ENCODE data around the gene SPRR2D.

SPRR2D gene

GRCh38 chr1:153001382-153001781 lies 39.5 kb downstream of the SPRR2D start, which contains the start of gene SPRR3:
Gene SPRR3 (plus strand): TSS chr1:153001749. CDS start chr1:153003021, 1,272 bp downstream.
- no peak for DNase-seq (ENCODE audit: low spot score)
- no peak for TF ChIP-seq CTCF (IDR thresholded peaks at IDR 0.05; ENCODE audit: borderline replicate concordance, control extremely low read depth, extremely low read depth, insufficient read depth, missing control alignments)
- in situ Hi-C loops (cut with MboI; ENCODE audit: low sequenced_read_pairs, unreplicated experiment): no loop called here

GRCh38 chr1:153000294-153000693 lies 40.6 kb downstream of the SPRR2D start:
- in situ Hi-C loops (cut with MboI; ENCODE audit: low sequenced_read_pairs, unreplicated experiment): no loop called here
- TF ChIP-seq CTCF (IDR thresholded peaks at IDR 0.05; ENCODE audit: borderline replicate concordance, control extremely low read depth, extremely low read depth, insufficient read depth, missing control alignments): no peak
- DNase-seq (ENCODE audit: low spot score): no peak

- DNase-seq (ENCODE audit: low spot score): no peak
- in situ Hi-C loops (cut with MboI; ENCODE audit: low sequenced_read_pairs, unreplicated experiment): no loop called here
- TF ChIP-seq CTCF (IDR thresholded peaks at IDR 0.05; ENCODE audit: borderline replicate concordance, control extremely low read depth, extremely low read depth, insufficient read depth, missing control alignments): no peak
Observed at GRCh38 chr1:152999818-153000217, 41.1 kb downstream of the SPRR2D start.

- in situ Hi-C loops (cut with MboI; ENCODE audit: low sequenced_read_pairs, unreplicated experiment): no loop called here
- TF ChIP-seq CTCF (IDR thresholded peaks at IDR 0.05; ENCODE audit: borderline replicate concordance, control extremely low read depth, extremely low read depth, insufficient read depth, missing control alignments): no peak
- DNase-seq (ENCODE audit: low spot score): no peak
Observed at GRCh38 chr1:152998476-152998875, 42.4 kb downstream of the SPRR2D start.

GRCh38 chr1:152997901-152998300 lies 43.0 kb downstream of the SPRR2D start:
- no peak for TF ChIP-seq CTCF (IDR thresholded peaks at IDR 0.05; ENCODE audit: borderline replicate concordance, control extremely low read depth, extremely low read depth, insufficient read depth, missing control alignments)
- in situ Hi-C loops (cut with MboI; ENCODE audit: low sequenced_read_pairs, unreplicated experiment): no loop called here

GRCh38 chr1:152996633-152997400 lies 44.1 kb downstream of the SPRR2D start:
- in situ Hi-C loops (cut with MboI; ENCODE audit: low sequenced_read_pairs, unreplicated experiment): no loop called here
- TF ChIP-seq CTCF (IDR thresholded peaks at IDR 0.05; ENCODE audit: borderline replicate concordance, control extremely low read depth, extremely low read depth, insufficient read depth, missing control alignments): no peak
- no peak for DNase-seq (ENCODE audit: low spot score)

More at GRCh38 chr1:152997901-152998300, 43.0 kb downstream of the SPRR2D start:
- DNase-seq (ENCODE audit: low spot score): no peak

Data from GM13976 (cell line).